ENCODE data around the gene NRCAM.

The NRCAM gene

GRCh38 chr7:108188724-108189123 is 267.5 kb downstream of the NRCAM start:
- H3K27me3 Mint-ChIP-seq (ENCODE audit: low read depth), result no peaks in the 10 kb centered on the region
- no peak overlapping the region for H3K27ac Mint-ChIP-seq
- no peak overlapping the region for H3K4me3 Mint-ChIP-seq
- H3K36me3 Mint-ChIP-seq (ENCODE audit: low read depth), result no peaks in the 10 kb centered on the region
- no peaks in the 10 kb centered on the region for H3K9me3 Mint-ChIP-seq
- peaks cover 6% of the 10 kb centered on the region for H3K4me1 Mint-ChIP-seq (ENCODE audit: low read depth)
- no peak for DNase-seq (ENCODE audit: low spot score)

GRCh38 chr7:108181073-108181985 is 274.9 kb downstream of the NRCAM start:
- peaks cover 3% of the 10 kb centered on the region for H3K27me3 Mint-ChIP-seq (ENCODE audit: low read depth)
- H3K4me3 Mint-ChIP-seq, result no peak overlapping the region

GRCh38 chr7:108178398-108178797 is 277.8 kb downstream of the NRCAM start:
- H3K27ac Mint-ChIP-seq, result no peak overlapping the region
- H3K9me3 Mint-ChIP-seq, result no peaks in the 10 kb centered on the region
- no peaks in the 10 kb centered on the region for H3K36me3 Mint-ChIP-seq (ENCODE audit: low read depth)
- no peak overlapping the region for H3K4me3 Mint-ChIP-seq
- no peaks in the 10 kb centered on the region for H3K4me1 Mint-ChIP-seq (ENCODE audit: low read depth)
- DNase-seq (ENCODE audit: low spot score), result no peak
- H3K27me3 Mint-ChIP-seq (ENCODE audit: low read depth), result peaks cover 7% of the 10 kb centered on the region

More at GRCh38 chr7:108181073-108181985, 274.9 kb downstream of the NRCAM start:
- Mint-ChIP-seq H3K9me3 (no peaks in the 10 kb centered on the region), H3K4me1 (ENCODE audit: low read depth) (no peaks in the 10 kb centered on the region), H3K36me3 (ENCODE audit: low read depth) (no peaks in the 10 kb centered on the region), H3K27ac (no peak overlapping the region)
- no peak for DNase-seq (ENCODE audit: low spot score)

GRCh38 chr7:108171164-108171563 is 285.1 kb downstream of the NRCAM start:
- Mint-ChIP-seq H3K27ac (no peak overlapping the region), H3K9me3 (no peaks in the 10 kb centered on the region), H3K4me1 (ENCODE audit: low read depth) (no peaks in the 10 kb centered on the region), H3K36me3 (ENCODE audit: low read depth) (no peaks in the 10 kb centered on the region), H3K4me3 (no peak overlapping the region), H3K27me3 (ENCODE audit: low read depth) (peaks cover 9% of the 10 kb centered on the region)
- no peak for DNase-seq (ENCODE audit: low spot score)

- no peak overlapping the region for H3K27ac Mint-ChIP-seq
- H3K4me3 Mint-ChIP-seq, result no peak overlapping the region
- DNase-seq (ENCODE audit: low spot score), result no peak
- no peaks in the 10 kb centered on the region for H3K4me1 Mint-ChIP-seq (ENCODE audit: low read depth)
- H3K27me3 Mint-ChIP-seq (ENCODE audit: low read depth), result peaks cover 9% of the 10 kb centered on the region
- H3K9me3 Mint-ChIP-seq, result no peaks in the 10 kb centered on the region
- no peaks in the 10 kb centered on the region for H3K36me3 Mint-ChIP-seq (ENCODE audit: low read depth)
Observed at GRCh38 chr7:108170251-108170650, 286.0 kb downstream of the NRCAM start.

- H3K4me3 Mint-ChIP-seq, result no peak overlapping the region
- no peaks in the 10 kb centered on the region for H3K9me3 Mint-ChIP-seq
- no peak for DNase-seq (ENCODE audit: low spot score)
- H3K36me3 Mint-ChIP-seq (ENCODE audit: low read depth), result no peaks in the 10 kb centered on the region
- H3K4me1 Mint-ChIP-seq (ENCODE audit: low read depth), result no peaks in the 10 kb centered on the region
- no peak overlapping the region for H3K27ac Mint-ChIP-seq
- peaks cover 6% of the 10 kb centered on the region for H3K27me3 Mint-ChIP-seq (ENCODE audit: low read depth)
Observed at GRCh38 chr7:108167460-108167859, 288.8 kb downstream of the NRCAM start.

- Mint-ChIP-seq H3K27me3 (ENCODE audit: low read depth) (peaks cover 6% of the 10 kb centered on the region), H3K4me1 (ENCODE audit: low read depth) (no peaks in the 10 kb centered on the region), H3K9me3 (no peaks in the 10 kb centered on the region), H3K27ac (no peak overlapping the region), H3K36me3 (ENCODE audit: low read depth) (no peaks in the 10 kb centered on the region), H3K4me3 (no peak overlapping the region)
- no peak for DNase-seq (ENCODE audit: low spot score)
Observed at GRCh38 chr7:108166687-108167086, 289.5 kb downstream of the NRCAM start.

GRCh38 chr7:108165723-108166122 is 290.5 kb downstream of the NRCAM start:
- no peak overlapping the region for H3K27ac Mint-ChIP-seq
- no peak overlapping the region for H3K4me3 Mint-ChIP-seq
- H3K27me3 Mint-ChIP-seq (ENCODE audit: low read depth), result peaks cover 8% of the 10 kb centered on the region
- no peaks in the 10 kb centered on the region for H3K9me3 Mint-ChIP-seq
- no peaks in the 10 kb centered on the region for H3K36me3 Mint-ChIP-seq (ENCODE audit: low read depth)
- no peak for DNase-seq (ENCODE audit: low spot score)
- no peaks in the 10 kb centered on the region for H3K4me1 Mint-ChIP-seq (ENCODE audit: low read depth)

- Mint-ChIP-seq H3K9me3 (no peaks in the 10 kb centered on the region), H3K4me1 (ENCODE audit: low read depth) (no peaks in the 10 kb centered on the region), H3K27ac (no peak overlapping the region), H3K36me3 (ENCODE audit: low read depth) (no peaks in the 10 kb centered on the region), H3K4me3 (no peak overlapping the region), H3K27me3 (ENCODE audit: low read depth) (peaks cover 13% of the 10 kb centered on the region)
- DNase-seq (ENCODE audit: low spot score), result no peak
Observed at GRCh38 chr7:108164946-108165345, 291.3 kb downstream of the NRCAM start.

- H3K4me3 Mint-ChIP-seq, result no peak overlapping the region
- H3K9me3 Mint-ChIP-seq, result no peaks in the 10 kb centered on the region
- H3K27me3 Mint-ChIP-seq (ENCODE audit: low read depth), result peaks cover 16% of the 10 kb centered on the region
- no peak overlapping the region for H3K27ac Mint-ChIP-seq
- no peaks in the 10 kb centered on the region for H3K36me3 Mint-ChIP-seq (ENCODE audit: low read depth)
- H3K4me1 Mint-ChIP-seq (ENCODE audit: low read depth), result no peaks in the 10 kb centered on the region
- no peak for DNase-seq (ENCODE audit: low spot score)
Observed at GRCh38 chr7:108164342-108164741, 291.9 kb downstream of the NRCAM start.

- no peak overlapping the region for H3K27ac Mint-ChIP-seq
- H3K36me3 Mint-ChIP-seq (ENCODE audit: low read depth), result no peaks in the 10 kb centered on the region
- H3K9me3 Mint-ChIP-seq, result no peaks in the 10 kb centered on the region
- DNase-seq (ENCODE audit: low spot score), result no peak
- no peak overlapping the region for H3K4me3 Mint-ChIP-seq
- H3K27me3 Mint-ChIP-seq (ENCODE audit: low read depth), result peaks cover 38% of the 10 kb centered on the region
- H3K4me1 Mint-ChIP-seq (ENCODE audit: low read depth), result no peaks in the 10 kb centered on the region
Observed at GRCh38 chr7:108158776-108159175, 297.5 kb downstream of the NRCAM start.

GRCh38 chr7:108157606-108158335 is 298.5 kb downstream of the NRCAM start:
- no peaks in the 10 kb centered on the region for H3K36me3 Mint-ChIP-seq (ENCODE audit: low read depth)
- H3K9me3 Mint-ChIP-seq, result no peaks in the 10 kb centered on the region
- no peak for DNase-seq (ENCODE audit: low spot score)
- H3K4me1 Mint-ChIP-seq (ENCODE audit: low read depth), result no peaks in the 10 kb centered on the region
- no peak overlapping the region for H3K27ac Mint-ChIP-seq
- H3K4me3 Mint-ChIP-seq, result no peak overlapping the region
- peaks cover 40% of the 10 kb centered on the region for H3K27me3 Mint-ChIP-seq (ENCODE audit: low read depth)

- Mint-ChIP-seq H3K27me3 (ENCODE audit: low read depth) (peaks cover 43% of the 10 kb centered on the region), H3K36me3 (ENCODE audit: low read depth) (no peaks in the 10 kb centered on the region), H3K9me3 (no peaks in the 10 kb centered on the region), H3K4me3 (no peak overlapping the region), H3K4me1 (ENCODE audit: low read depth) (no peaks in the 10 kb centered on the region), H3K27ac (no peak overlapping the region)
- DNase-seq (ENCODE audit: low spot score), result no peak
Observed at GRCh38 chr7:108156897-108157605, 299.2 kb downstream of the NRCAM start.

GRCh38 chr7:108152198-108152597 is 304.0 kb downstream of the NRCAM start:
- no peak for DNase-seq (ENCODE audit: low spot score)
- Mint-ChIP-seq H3K9me3 (no peaks in the 10 kb centered on the region), H3K27ac (no peak overlapping the region), H3K27me3 (ENCODE audit: low read depth) (peaks cover 40% of the 10 kb centered on the region), H3K4me1 (ENCODE audit: low read depth) (no peaks in the 10 kb centered on the region), H3K4me3 (no peak overlapping the region), H3K36me3 (ENCODE audit: low read depth) (no peaks in the 10 kb centered on the region)
